Measurements from ENCODE around the gene ETV6.

The ETV6 gene

GRCh38 chr12:11836282-11837151 is 187.0 kb downstream of the ETV6 start:
- no peak for DNase-seq

GRCh38 chr12:11837216-11837934 is 187.9 kb downstream of the ETV6 start:
- DNase-seq = no peak

DNA sequence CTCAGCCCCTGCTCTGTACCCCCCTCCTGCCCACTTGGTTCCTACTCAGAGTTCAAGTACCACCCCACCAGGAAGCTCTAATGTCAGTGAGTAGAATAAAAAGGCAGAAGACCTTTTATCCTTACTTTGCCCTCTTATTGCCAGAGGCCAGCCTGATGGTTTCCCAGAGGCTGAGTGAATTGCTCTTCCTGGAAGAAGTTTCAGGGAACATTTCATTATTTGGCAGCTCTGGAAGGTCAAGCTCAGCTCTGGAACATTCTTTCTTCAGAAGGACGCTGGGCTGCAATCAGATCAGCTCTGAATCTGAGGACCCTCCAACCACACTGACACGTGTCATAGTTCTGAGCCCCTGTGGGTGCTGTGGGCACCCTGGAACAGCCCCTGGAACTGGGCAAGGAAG is 188.9 kb downstream of the ETV6 start:
- no peak for DNase-seq

GRCh38 chr12:11839091-11839641 is 189.7 kb downstream of the ETV6 start:
- no peak for DNase-seq

DNA sequence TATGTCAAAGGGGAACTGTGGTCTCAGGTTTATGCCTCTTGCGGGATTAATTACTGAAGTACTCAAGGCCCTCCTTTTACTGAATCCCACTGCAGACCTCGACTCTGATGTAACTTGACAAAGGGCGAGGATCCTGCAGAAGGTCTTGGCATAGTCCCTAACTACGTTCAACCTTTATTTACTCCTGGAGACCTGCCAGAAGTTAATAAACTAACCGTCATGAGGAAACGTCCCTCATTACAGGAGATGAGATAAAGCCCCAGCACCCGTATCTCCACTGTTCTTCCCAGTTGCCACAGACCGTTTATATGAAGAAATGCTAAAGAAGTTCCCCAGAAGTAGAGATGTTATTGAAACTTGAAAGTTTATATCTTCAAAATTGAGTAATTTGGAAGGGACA is 190.9 kb downstream of the ETV6 start:
- no peak for DNase-seq

DNA sequence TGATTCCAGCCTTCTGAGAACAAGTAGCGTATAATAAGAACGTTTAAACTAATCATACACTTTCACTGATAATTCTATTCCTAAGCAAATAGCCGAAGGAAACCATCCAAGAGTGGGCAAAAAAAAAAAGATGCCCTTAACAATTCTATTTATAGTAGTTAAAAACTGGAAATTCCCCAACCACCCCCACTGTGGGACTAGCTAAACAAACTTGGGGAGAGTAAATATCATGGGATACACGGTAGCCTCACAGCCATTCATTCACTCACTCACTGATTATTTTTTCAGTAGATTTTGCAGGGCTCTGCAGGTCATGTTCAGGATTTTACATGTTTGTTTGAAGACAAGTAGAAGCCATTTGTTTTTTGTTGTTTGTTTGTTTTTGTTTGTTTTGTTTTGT is 197.0 kb downstream of the ETV6 start:
- no peak for DNase-seq

GRCh38 chr12:11847539-11847938 is 198.1 kb downstream of the ETV6 start:
- no peak for DNase-seq

GRCh38 chr12:11849757-11850504 is 200.5 kb downstream of the ETV6 start:
- no peak for DNase-seq

- no peak for DNase-seq
These were observed 203.7 kb downstream of the ETV6 start for GRCh38 chr12:11853126-11853525.

DNA sequence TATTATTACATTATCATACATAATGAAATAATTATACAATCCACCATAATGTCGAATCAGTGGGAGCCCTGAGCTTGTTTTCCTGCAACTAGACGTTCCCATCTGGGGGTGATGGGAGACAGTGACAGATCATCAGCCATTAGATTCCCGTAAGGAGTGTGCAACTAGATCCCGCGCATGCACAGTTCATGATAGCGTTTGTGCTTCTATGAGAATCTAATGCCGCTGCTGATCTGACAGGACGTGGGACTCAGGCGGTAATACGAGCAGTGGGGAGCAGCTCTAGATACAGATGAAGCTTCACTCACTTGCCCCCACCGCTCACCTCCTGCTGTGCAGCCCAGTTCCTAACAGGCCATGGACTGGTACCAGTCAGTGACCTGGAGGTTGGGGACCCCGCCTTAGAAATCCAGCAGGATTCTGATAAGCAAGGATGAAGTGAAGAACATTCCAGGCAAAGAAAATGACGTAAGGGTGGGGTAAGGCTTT is 204.6 kb downstream of the ETV6 start:
- DNase-seq = no peak

DNA sequence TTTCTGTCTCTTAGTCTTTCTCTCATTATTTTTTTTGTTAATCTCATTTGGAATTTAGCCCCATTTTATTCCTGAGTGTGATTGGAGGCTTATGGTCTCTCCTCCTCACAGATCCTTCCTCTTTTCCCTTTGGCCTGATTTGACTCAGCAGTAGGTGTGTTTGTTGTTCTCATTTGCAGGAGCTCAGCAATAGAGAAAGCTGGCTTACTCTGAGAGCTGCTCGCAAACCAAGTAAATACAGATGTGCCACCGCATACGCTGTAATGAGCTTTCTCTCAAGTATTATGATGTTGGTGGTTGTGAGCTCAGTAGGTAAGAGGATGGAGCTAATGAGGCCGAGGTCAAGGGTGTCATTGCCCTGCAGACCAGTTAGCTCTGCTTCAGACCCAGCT is 206.5 kb downstream of the ETV6 start:
- DNase-seq = no peak

- no peak for DNase-seq
These were observed 207.5 kb downstream of the ETV6 start for GRCh38 chr12:11856971-11857370.

DNA sequence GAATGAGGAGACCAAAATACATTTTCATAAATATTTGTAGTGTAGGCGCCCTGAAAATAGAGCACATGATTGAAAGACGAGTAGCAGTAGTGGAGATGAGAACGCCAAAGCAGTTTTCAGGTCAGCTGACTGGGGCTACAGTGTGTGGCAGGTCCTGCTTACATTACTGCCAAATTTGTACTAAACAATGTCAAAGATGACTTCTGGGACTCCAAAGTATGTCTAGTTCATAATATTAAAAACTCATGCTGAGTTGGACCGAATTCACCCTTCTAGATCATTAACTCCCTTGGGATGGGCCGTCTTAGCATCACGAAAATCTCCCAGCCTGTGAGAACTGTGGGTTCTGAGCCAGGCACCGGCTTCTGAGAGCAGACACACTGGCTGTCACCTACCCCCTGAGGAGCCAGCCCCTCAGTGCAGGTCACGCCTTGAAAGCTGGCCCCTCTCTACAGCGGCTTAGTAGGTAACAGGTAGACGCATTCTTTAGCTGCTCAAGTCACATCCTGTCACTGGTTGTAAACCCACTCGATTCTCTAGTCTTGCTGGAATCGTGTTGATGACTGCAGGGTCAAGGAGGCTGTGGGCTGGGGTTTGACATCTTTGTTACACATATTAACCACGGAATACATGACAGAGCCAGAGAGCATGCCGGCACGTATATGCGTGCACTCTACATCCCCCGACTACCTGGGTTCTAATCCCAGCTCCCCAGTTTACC is 210.4 kb downstream of the ETV6 start:
- DNase-seq = no peak

GRCh38 chr12:11861155-11861863 is 211.8 kb downstream of the ETV6 start:
- no peak for DNase-seq

DNA sequence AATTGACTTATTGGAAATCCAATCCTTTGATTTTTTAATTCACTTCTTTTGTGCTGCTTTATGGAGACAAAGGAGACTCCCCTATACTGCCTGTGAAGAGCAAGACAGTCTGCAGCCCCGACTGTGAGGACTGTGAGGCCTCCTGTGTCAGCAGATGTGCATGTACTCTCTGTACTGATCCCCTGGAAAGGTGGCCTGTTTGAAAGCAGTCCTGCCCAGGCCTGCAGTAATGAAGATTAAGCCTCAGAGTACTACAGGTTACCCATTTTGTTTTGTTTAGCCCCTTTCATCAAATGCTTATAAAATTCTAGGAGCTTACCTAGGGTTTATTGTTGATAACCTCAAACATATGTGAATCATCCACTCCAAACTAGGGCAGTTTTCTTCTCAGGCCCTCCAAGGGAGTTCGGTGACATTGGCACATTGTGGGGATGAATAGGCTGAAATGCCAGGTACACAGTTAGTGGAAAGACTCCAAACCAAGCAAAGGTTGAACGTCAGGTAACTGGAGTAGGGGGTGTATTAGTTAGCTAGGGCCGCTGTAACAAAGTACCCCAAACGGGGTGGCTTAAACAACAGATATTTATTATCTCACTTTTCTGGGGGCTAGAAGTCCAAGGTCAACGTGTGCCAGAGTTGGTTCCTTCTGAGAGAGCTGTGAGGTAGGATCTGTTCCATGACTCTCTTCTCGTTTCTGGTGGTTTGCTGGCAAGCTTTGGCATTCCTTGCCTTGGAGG is 212.6 kb downstream of the ETV6 start:
- DNase-seq = no peak

DNA sequence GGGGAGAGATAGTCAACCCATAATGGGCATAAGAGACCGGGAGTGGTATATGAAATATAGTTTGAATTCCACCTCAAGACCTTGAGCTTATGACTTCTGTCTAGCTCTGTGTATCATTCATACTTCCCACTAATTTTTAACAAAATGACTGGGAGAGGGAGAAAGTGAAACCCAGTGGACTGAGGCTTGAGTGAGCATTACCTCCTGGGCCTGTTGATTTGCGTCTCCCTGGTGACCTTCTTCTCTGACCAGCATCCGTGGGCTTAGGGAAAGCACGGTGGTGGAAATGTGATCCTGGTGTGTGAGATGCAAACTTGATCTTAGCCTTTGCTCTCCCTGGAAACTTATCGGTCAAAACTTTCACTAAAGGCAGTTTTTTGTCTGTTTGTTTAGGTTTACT is 213.3 kb downstream of the ETV6 start:
- no peak for DNase-seq

- DNase-seq = no peak
These were observed 214.0 kb downstream of the ETV6 start for GRCh38 chr12:11863478-11863906.

DNA sequence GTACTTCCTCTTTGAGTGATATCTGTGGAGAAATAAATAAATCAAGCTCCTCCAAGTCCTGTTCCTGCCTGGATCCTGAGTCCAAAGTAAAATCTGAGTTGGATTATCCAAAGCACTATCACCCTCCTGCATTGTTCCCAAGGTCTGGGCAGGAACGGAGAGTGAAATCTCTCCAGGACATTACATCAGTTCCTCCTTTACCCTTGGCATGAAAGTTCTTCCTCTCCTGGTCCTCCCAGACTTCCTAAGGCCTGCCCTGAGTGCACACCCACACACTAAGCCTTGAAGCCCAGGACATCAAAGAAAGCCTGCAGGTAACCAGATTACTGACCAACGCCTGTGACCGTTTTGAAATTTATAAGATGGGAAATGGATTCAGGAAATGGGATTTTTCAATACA is 214.5 kb downstream of the ETV6 start:
- no peak for DNase-seq

GRCh38 chr12:11865824-11866223 is 216.3 kb downstream of the ETV6 start:
- no peak for DNase-seq

GRCh38 chr12:11868027-11868426 is 218.6 kb downstream of the ETV6 start:
- no peak for DNase-seq

GRCh38 chr12:11869406-11869805 is 219.9 kb downstream of the ETV6 start:
- no peak for DNase-seq

All from SW 1271 (cell line).